OCI-LY1 (cell line): ENCODE measurements around the gene PLEKHA4.
A peak's percentile ranks its signal among the peaks of the same experiment; 100 is the strongest.

Source experiments
- H2AFZ ChIP-seq: fragments of 200-600 bp; sonication (generic), shearing (Covaris generic); 2 replicates; pipeline ENCODE4 v1.6.0; 2014; ENCODE audit warnings: antibody characterized with exemption, mild to moderate bottlenecking, low read length
- H3F3A ChIP-seq: fragments of 200-600 bp; sonication (generic), shearing (Covaris generic); 2 replicates; pipeline ENCODE4 v1.6.0; 2014; ENCODE audit warnings: mild to moderate bottlenecking, antibody characterized with exemption, low read length, moderate library complexity; ENCODE audit not compliant: insufficient read depth
- H3K27ac ChIP-seq: fragments of 200-600 bp; sonication (generic); 2 replicates; pipeline ENCODE4 v1.5.1; 2014; ENCODE audit warnings: low read length, mixed run types, mild to moderate bottlenecking, low read depth; ENCODE audit not compliant: poor library complexity, severe bottlenecking
- H3K27me3 ChIP-seq: fragments of 200-600 bp; sonication (generic); 2 replicates; pipeline ENCODE4 v1.6.0; 2014; ENCODE audit warnings: antibody characterized with exemption, mild to moderate bottlenecking, low read length, moderate library complexity; ENCODE audit not compliant: insufficient read depth
- H3K36me3 ChIP-seq: fragments of 200-600 bp; sonication (generic); 2 replicates; pipeline ENCODE4 v1.6.1; 2014; ENCODE audit warnings: mild to moderate bottlenecking, antibody characterized with exemption, low read length, moderate library complexity, mixed read lengths; ENCODE audit not compliant: insufficient read depth
- H3K4me1 ChIP-seq: fragments of 200-600 bp; sonication (generic); 2 replicates; pipeline ENCODE4 v1.5.1; 2014; ENCODE audit warnings: mild to moderate bottlenecking, low read length, moderate library complexity; ENCODE audit not compliant: insufficient read depth, severe bottlenecking
- H3K4me2 ChIP-seq: fragments of 200-600 bp; sonication (generic), shearing (Covaris generic); 2 replicates; pipeline ENCODE4 v1.6.1; 2014; ENCODE audit warnings: low read length
- H3K4me3 ChIP-seq: fragments of 200-600 bp; sonication (generic); 2 replicates; pipeline ENCODE4 v1.5.1; 2014; ENCODE audit warnings: low read length, low read depth, mild to moderate bottlenecking, mixed read lengths; ENCODE audit not compliant: poor library complexity, severe bottlenecking
- H3K79me2 ChIP-seq: fragments of 200-600 bp; shearing (Covaris generic); 2 replicates; pipeline ENCODE4 v1.6.1; 2016; ENCODE audit warnings: mixed run types, low read length, mixed read lengths; ENCODE audit not compliant: insufficient read depth
- H3K9ac ChIP-seq: fragments of 200-600 bp; sonication (generic), shearing (Covaris generic); 2 replicates; pipeline ENCODE4 v1.6.1; 2014; ENCODE audit warnings: mild to moderate bottlenecking, low read length, mixed read lengths
- H3K9me2 ChIP-seq: fragments of 200-600 bp; sonication (generic), shearing (Covaris generic); 2 replicates; pipeline ENCODE4 v1.6.1; 2014; ENCODE audit warnings: low read depth, mild to moderate bottlenecking, low read length, mixed read lengths
- H3K9me3 ChIP-seq: fragments of 200-600 bp; shearing (Covaris generic); 2 replicates; pipeline ENCODE4 v1.6.1; 2014; ENCODE audit warnings: low read length, mixed read lengths
- H4K20me1 ChIP-seq: fragments of 200-600 bp; sonication (generic), shearing (Covaris generic); 2 replicates; pipeline ENCODE4 v1.6.0; 2016; ENCODE audit warnings: mild to moderate bottlenecking, low read length; ENCODE audit not compliant: insufficient read depth
- CTCF ChIP-seq: fragments of 200-600 bp; sonication (generic), shearing (Covaris generic); IDR thresholded peaks from 2 replicates; pipeline ENCODE4 v1.5.1; 2017; ENCODE audit warnings: mild to moderate bottlenecking, antibody characterized with exemption, low read length, moderate library complexity, mixed read lengths
- EZH2 ChIP-seq: fragments of 200-600 bp; sonication (generic), shearing (Covaris generic); IDR thresholded peaks from 2 replicates; pipeline ENCODE4 v1.8.0; 2017; ENCODE audit warnings: borderline replicate concordance, mixed run types, mild to moderate bottlenecking, antibody characterized with exemption, low read length, moderate library complexity, mixed read lengths

Gene PLEKHA4

GRCh38 chr19:48795685-48796070, 72.7 kb downstream of the PLEKHA4 start:
- Histone ChIP-seq H3K9ac (no peak overlapping the region), H3K27me3 (peaks cover 5% of the 10 kb centered on the region; the same call in 1 of the 2 replicates), H3K36me3 (no peaks in the 10 kb centered on the region), H3K4me2 (peak overlapping the region; percentile 75; the same call in 1 of the 2 replicates), H3K9me3 (no peaks in the 10 kb centered on the region), H3F3A (no peaks in the 10 kb centered on the region; the same call in 1 of the 2 replicates), H3K79me2 (no peaks in the 10 kb centered on the region), H3K9me2 (no peaks in the 10 kb centered on the region), H3K4me1 (peaks cover 3% of the 10 kb centered on the region), H3K27ac (no peak overlapping the region), H2AFZ (no peak overlapping the region), H3K4me3 (peak overlapping the region; percentile 62), H4K20me1 (no peaks in the 10 kb centered on the region)
- TF ChIP-seq CTCF (no peak), EZH2 (no peak)

- TF ChIP-seq CTCF (peak; percentile 99), EZH2 (no peak)
- H3F3A ChIP-seq = no peaks in the 10 kb centered on the region; the same call in 1 of the 2 replicates
- peak overlapping the region; percentile 24; the same call in 1 of the 2 replicates for H3K9ac ChIP-seq
- H3K36me3 ChIP-seq = no peaks in the 10 kb centered on the region
- H3K27ac ChIP-seq = no peak overlapping the region
- H2AFZ ChIP-seq = no peak overlapping the region
- peak overlapping the region; percentile 62 for H3K4me3 ChIP-seq
- H3K9me2 ChIP-seq = no peaks in the 10 kb centered on the region
- H3K27me3 ChIP-seq = peaks cover 5% of the 10 kb centered on the region; the same call in 1 of the 2 replicates
- H3K79me2 ChIP-seq = no peaks in the 10 kb centered on the region
- no peaks in the 10 kb centered on the region for H4K20me1 ChIP-seq
- no peaks in the 10 kb centered on the region for H3K9me3 ChIP-seq
- H3K4me1 ChIP-seq = peaks cover 3% of the 10 kb centered on the region
- peak overlapping the region; percentile 75 for H3K4me2 ChIP-seq
Observed at GRCh38 chr19:48795055-48795684, 73.2 kb downstream of the PLEKHA4 start.

GRCh38 chr19:48794291-48794690, 74.1 kb downstream of the PLEKHA4 start:
- no peak overlapping the region for H2AFZ ChIP-seq
- peaks cover 3% of the 10 kb centered on the region for H3K4me1 ChIP-seq
- H3K9ac ChIP-seq = no peak overlapping the region
- H3K4me2 ChIP-seq = no peak overlapping the region
- no peaks in the 10 kb centered on the region for H3K79me2 ChIP-seq
- no peak overlapping the region for H3K27ac ChIP-seq
- peaks cover 5% of the 10 kb centered on the region; the same call in 1 of the 2 replicates for H3K27me3 ChIP-seq
- no peak overlapping the region for H3K4me3 ChIP-seq
- no peaks in the 10 kb centered on the region for H4K20me1 ChIP-seq
- H3K9me2 ChIP-seq = no peaks in the 10 kb centered on the region
- H3K9me3 ChIP-seq = no peaks in the 10 kb centered on the region
- H3K36me3 ChIP-seq = no peaks in the 10 kb centered on the region
- no peaks in the 10 kb centered on the region; the same call in 1 of the 2 replicates for H3F3A ChIP-seq
- TF ChIP-seq CTCF (no peak), EZH2 (no peak)
